ENCODE data around the gene ZSCAN26.

ZSCAN26 gene

DNA sequence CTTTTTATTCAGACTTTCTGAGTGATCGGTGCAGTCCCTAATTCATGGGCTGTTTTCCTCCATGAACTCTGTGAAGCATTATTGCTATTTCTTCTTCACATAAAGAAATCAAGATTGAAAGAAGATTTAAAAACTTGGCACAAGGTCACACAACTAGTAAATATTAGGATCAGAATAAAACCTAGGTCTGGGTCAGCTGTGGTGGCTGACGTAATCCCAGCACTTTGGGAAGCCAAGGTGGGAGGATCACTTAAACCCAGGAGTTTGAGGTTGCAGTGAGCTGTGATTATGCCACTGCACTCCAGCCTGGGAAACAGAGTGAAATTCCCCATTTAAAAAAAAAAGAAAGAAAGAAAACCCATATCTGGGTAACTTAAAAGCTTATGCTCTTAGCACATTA lies 40.5 kb upstream of the ZSCAN26 start:
- Histone ChIP-seq H3K4me1 (ENCODE audit: control insufficient read depth, low read length) (peaks cover 16% of the 10 kb centered on the region), H3K79me2 (ENCODE audit: control insufficient read depth, low read length) (peaks cover 7% of the 10 kb centered on the region), H3K27ac (ENCODE audit: low read depth, low read length) (no peak overlapping the region), H3K4me3 (ENCODE audit: low read length) (no peak overlapping the region), H4K20me1 (ENCODE audit: control insufficient read depth, insufficient read depth, low read depth, low read length) (no peaks in the 10 kb centered on the region), H3K27me3 (ENCODE audit: control insufficient read depth, low read length) (0 out of 2 replicates have a peak, but pooled peaks cover 4% of the 10 kb centered on the region), H3K36me3 (ENCODE audit: control insufficient read depth, low read length) (peaks cover 23% of the 10 kb centered on the region), H3F3A (ENCODE audit: control insufficient read depth, insufficient read depth) (0 out of 2 replicates have a peak, but pooled peaks cover 2% of the 10 kb centered on the region), H3K9me3 (ENCODE audit: control insufficient read depth, insufficient read depth, low read length) (no peaks in the 10 kb centered on the region), H3K4me2 (ENCODE audit: low read length) (no peak overlapping the region), H3K9me2 (replicated peaks; ENCODE audit: control insufficient read depth, low read length) (no peaks in the 10 kb centered on the region)
- TF ChIP-seq, protein P1, sequence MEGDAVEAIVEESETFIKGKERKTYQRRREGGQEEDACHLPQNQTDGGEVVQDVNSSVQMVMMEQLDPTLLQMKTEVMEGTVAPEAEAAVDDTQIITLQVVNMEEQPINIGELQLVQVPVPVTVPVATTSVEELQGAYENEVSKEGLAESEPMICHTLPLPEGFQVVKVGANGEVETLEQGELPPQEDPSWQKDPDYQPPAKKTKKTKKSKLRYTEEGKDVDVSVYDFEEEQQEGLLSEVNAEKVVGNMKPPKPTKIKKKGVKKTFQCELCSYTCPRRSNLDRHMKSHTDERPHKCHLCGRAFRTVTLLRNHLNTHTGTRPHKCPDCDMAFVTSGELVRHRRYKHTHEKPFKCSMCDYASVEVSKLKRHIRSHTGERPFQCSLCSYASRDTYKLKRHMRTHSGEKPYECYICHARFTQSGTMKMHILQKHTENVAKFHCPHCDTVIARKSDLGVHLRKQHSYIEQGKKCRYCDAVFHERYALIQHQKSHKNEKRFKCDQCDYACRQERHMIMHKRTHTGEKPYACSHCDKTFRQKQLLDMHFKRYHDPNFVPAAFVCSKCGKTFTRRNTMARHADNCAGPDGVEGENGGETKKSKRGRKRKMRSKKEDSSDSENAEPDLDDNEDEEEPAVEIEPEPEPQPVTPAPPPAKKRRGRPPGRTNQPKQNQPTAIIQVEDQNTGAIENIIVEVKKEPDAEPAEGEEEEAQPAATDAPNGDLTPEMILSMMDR (IDR thresholded peaks at IDR 0.05; ENCODE audit: low read depth, low read length, poor library complexity, severe bottlenecking), result no peak
- TF ChIP-seq EZH2phosphoT487 (IDR thresholded peaks at IDR 0.05; ENCODE audit: borderline replicate concordance, low read length), result no peak

DNA sequence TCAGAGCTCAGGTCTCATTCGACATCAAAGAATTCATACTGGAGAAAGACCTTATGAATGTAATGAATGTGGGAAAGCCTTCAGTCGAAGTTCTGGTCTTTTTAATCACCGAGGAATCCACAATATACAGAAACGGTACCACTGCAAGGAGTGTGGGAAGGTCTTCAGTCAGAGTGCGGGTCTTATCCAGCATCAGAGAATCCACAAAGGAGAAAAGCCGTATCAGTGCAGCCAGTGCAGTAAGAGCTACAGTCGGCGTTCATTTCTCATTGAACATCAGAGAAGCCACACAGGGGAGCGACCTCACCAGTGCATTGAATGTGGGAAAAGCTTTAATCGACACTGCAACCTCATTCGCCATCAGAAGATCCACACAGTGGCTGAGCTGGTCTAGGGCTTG lies 34.2 kb upstream of the ZSCAN26 start:
- Histone ChIP-seq H3K27ac (ENCODE audit: low read depth, low read length) (no peak overlapping the region), H3K4me3 (ENCODE audit: low read length) (no peak overlapping the region), H3K9me2 (replicated peaks; ENCODE audit: control insufficient read depth, low read length) (no peaks in the 10 kb centered on the region), H3K79me2 (ENCODE audit: control insufficient read depth, low read length) (no peaks in the 10 kb centered on the region), H3K27me3 (ENCODE audit: control insufficient read depth, low read length) (no peaks in the 10 kb centered on the region), H3K4me2 (ENCODE audit: low read length) (no peak overlapping the region), H3K4me1 (ENCODE audit: control insufficient read depth, low read length) (no peaks in the 10 kb centered on the region), H4K20me1 (ENCODE audit: control insufficient read depth, insufficient read depth, low read depth, low read length) (no peaks in the 10 kb centered on the region), H3K9me3 (ENCODE audit: control insufficient read depth, insufficient read depth, low read length) (no peaks in the 10 kb centered on the region), H3K36me3 (ENCODE audit: control insufficient read depth, low read length) (peaks cover 18% of the 10 kb centered on the region), H3F3A (ENCODE audit: control insufficient read depth, insufficient read depth) (no peaks in the 10 kb centered on the region)
- TF ChIP-seq, protein P1 (IDR thresholded peaks at IDR 0.05; ENCODE audit: low read depth, low read length, poor library complexity, severe bottlenecking), result no peak
- no peak for TF ChIP-seq EZH2phosphoT487 (IDR thresholded peaks at IDR 0.05; ENCODE audit: borderline replicate concordance, low read length)

DNA sequence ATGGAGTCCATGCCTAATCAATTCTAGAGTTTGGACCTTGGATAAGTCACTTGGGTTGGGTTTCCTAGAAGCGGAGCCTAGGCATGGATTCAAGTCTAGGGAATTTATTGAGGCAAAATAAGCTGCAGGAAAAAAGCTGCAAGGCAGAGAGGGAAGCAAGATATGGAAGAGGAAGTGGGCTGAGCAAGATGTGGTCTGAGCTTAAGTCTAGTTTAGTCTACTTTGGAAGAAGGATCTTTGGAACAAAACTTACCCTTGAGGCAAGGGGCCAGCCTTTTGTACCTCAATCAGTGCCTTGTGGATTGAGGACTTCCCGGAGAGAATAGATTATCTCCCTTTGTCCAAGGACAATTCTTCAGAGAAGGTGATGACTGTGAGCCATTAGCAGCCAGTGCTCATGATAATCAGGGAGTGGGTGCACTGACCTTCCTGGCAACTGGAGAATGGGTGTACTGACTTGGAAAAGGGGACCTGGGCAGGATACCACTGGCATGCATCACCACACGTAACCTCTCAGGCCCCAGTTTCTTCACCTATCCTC lies 31.0 kb upstream of the ZSCAN26 start:
- Histone ChIP-seq H3K27ac (ENCODE audit: low read depth, low read length) (no peak overlapping the region), H3K9me3 (ENCODE audit: control insufficient read depth, insufficient read depth, low read length) (no peaks in the 10 kb centered on the region), H3F3A (ENCODE audit: control insufficient read depth, insufficient read depth) (no peaks in the 10 kb centered on the region), H3K4me2 (ENCODE audit: low read length) (no peak overlapping the region), H3K9me2 (replicated peaks; ENCODE audit: control insufficient read depth, low read length) (no peaks in the 10 kb centered on the region), H3K4me3 (ENCODE audit: low read length) (no peak overlapping the region), H3K36me3 (ENCODE audit: control insufficient read depth, low read length) (no peaks in the 10 kb centered on the region), H4K20me1 (ENCODE audit: control insufficient read depth, insufficient read depth, low read depth, low read length) (no peaks in the 10 kb centered on the region), H3K27me3 (ENCODE audit: control insufficient read depth, low read length) (no peaks in the 10 kb centered on the region), H3K4me1 (ENCODE audit: control insufficient read depth, low read length) (no peaks in the 10 kb centered on the region), H3K79me2 (ENCODE audit: control insufficient read depth, low read length) (no peaks in the 10 kb centered on the region)
- TF ChIP-seq, protein P1 (IDR thresholded peaks at IDR 0.05; ENCODE audit: low read depth, low read length, poor library complexity, severe bottlenecking), result no peak
- no peak for TF ChIP-seq EZH2phosphoT487 (IDR thresholded peaks at IDR 0.05; ENCODE audit: borderline replicate concordance, low read length)

All from DOHH2 (cell line).